Epidermal melanocyte (primary cell): Measurements from ENCODE around the gene KRTAP9-2.
"Not testable (repeated sequence)": the region's sequence is repeated elsewhere in the genome, so short reads cannot be mapped to it uniquely, and the experiment has no call there.

Experiments
- DNase-seq: peaks from one replicate; pipeline ENCODE4 v3.0.0; 2011; ENCODE audit warnings: low spot score; ENCODE audit not compliant: insufficient read length

The KRTAP9-2 gene

DNA sequence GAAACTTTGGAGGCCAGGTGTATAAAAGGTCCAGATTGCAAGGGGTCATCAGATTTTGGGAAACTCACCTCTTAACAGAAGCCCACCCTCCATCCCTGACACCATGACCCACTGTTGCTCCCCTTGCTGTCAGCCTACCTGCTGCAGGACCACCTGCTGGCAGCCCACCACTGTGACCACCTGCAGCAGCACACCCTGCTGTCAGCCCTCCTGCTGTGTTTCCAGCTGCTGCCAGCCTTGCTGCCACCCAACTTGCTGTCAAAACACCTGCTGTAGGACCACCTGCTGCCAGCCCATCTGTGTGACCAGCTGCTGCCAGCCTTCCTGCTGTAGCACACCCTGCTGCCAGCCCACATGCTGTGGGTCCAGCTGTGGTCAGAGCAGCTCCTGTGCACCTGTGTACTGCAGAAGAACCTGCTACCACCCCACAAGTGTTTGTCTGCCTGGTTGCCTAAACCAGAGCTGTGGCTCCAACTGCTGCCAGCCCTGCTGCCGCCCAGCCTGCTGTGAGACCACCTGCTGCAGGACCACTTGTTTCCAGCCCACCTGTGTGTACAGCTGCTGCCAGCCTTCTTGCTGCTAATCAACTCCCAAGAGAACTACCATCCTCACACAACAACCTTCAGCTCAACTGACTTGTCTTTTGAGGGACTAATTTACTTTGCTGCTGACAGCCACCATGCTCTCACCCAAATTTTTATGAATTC is 6.1 kb downstream of the KRTAP9-2 start, which contains the start of gene KRTAP9-3:
Gene KRTAP9-3 (plus strand): TSS at position 51 of the 707 bp plus-strand sequence. CDS start 53 bp downstream, at position 104.
- not testable (repeated sequence) for DNase-seq

DNA sequence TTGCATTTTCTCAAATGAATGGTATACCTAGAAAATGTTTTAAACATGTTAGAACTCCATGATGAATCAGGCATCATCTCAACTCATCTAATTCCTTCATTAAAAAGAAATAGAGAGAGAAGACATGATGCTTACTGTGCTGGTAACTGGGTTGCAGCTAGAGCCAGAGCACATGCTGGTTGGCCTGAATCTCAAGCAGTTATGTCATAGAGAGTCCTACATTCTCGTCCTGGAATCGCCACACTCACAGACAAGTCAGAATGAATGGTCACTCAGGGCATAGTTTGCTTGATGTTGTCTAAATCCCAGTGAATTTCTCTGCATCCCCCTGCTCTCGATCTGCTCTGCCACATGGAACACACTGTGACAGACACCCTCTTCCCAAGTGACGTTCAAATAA is 10.7 kb downstream of the KRTAP9-2 start:
- DNase-seq = not testable (repeated sequence)

DNA sequence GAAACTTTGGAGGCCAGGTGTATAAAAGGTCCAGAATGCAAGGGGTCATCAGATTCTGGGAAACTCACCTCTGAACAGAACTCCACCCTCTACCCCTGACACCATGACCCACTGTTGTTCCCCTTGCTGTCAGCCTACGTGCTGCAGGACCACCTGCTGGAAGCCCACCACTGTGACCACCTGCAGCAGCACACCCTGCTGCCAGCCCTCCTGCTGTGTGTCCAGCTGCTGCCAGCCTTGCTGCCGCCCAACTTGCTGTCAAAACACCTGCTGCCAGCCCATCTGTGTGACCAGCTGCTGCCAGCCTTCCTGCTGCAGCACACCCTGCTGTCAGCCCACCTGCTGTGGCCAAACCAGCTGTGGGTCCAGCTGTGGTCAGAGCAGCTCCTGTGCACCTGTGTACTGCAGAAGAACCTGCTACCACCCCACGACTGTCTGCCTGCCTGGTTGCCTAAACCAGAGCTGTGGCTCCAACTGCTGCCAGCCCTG is 11.5 kb downstream of the KRTAP9-2 start, which contains the start of gene KRTAP9-8:
Gene KRTAP9-8 (plus strand): TSS at position 51 of the 489 bp plus-strand sequence. CDS start 53 bp downstream, at position 104.
- DNase-seq = not testable (repeated sequence)

DNA sequence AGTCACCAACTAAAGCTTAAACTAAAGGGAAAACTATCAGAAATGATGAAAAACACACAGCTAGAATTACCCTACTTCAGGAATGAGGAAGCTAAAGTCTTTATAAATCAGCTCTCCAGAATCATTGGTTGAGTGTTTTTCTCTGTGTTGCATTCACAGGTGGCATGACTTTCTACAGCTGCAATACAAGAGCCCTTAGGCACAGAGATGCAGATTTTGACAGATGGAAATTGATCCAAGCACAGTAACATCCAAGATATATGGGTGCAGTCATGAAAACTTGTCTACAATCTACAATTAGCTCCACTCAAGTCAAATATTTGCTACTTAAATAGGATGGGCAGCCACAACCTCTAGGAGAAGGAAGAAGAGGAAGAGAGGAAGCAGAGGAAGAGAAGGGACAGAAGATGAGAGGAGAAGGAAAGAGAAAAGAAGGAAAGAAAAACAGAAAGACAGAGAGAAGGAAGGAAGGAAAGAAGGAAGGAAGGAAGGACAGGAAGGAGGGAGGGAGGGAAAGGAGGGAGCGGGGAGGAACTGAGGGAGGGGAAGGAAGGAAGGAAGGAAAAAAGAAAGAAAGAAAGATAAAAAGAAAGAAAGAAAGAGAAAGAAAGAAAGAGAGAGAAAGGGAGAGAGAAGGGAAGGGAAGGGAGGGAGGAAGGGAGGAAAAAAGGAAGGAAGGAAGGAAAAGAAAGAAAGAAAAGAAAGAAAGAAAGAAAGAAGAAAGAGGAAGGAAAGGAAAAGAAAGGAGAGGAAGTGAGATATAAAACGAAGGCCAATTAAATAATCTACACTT is 20.7 kb downstream of the KRTAP9-2 start:
- not testable (repeated sequence) for DNase-seq

DNA sequence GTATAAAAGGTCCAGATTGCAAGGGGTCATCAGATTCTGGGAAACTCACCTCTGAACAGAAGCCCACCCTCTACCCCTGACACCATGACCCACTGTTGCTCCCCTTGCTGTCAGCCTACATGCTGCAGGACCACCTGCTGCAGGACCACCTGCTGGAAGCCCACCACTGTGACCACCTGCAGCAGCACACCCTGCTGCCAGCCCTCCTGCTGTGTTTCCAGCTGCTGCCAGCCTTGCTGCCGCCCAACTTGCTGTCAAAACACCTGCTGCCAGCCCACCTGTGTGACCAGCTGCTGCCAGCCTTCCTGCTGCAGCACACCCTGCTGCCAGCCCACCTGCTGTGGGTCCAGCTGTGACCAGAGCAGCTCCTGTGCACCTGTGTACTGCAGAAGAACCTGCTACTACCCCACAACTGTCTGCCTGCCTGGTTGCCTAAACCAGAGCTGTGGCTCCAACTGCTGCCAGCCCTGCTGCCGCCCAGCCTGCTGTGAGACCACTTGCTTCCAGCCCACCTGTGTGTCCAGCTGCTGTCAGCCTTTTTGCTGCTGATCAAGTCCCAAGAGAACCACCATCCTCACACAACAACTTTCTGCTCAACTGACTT is 23.3 kb downstream of the KRTAP9-2 start, which contains the start of gene KRTAP9-4:
Gene KRTAP9-4 (plus strand): TSS at position 51 of the 604 bp plus-strand sequence. CDS start 34 bp downstream, at position 85.
- not testable (repeated sequence) for DNase-seq

DNA sequence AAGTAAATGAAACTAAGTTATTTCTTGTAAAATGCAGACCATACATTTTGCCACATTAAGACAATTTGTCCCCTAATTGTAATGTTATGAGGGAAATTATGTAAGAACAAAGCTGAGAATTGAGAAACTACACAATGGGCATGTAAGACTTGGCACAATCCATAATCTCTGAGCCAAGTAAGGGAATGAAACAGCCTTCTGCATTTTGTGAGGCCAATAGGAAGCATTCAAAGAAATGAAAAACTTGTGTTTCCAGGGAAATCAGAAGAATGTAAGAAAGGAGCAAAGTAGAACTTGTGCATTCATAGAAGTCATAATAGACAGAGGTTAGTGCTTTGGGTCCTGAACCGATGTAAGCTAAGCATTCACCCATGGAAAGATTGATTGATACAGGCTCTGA is 24.8 kb downstream of the KRTAP9-2 start:
- no peak for DNase-seq

DNA sequence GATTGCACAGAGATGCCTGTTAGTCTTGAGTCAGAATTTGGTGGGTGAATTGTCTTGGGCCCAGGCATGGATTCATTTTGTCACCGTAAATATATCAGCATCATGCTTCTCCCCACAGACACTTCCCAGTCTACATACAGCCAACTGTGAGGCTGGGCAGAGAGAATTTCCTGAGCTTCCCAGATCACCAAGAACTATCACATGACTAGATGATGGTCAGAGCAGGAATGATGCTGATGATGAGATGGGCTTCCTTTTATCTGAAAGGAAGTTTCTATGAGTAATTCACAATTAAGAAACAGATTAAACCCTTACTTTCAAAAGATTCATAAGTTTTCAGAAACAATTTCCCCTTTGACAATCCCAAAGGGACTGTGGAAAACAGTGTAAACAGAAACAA is 28.4 kb downstream of the KRTAP9-2 start:
- no peak for DNase-seq

DNA sequence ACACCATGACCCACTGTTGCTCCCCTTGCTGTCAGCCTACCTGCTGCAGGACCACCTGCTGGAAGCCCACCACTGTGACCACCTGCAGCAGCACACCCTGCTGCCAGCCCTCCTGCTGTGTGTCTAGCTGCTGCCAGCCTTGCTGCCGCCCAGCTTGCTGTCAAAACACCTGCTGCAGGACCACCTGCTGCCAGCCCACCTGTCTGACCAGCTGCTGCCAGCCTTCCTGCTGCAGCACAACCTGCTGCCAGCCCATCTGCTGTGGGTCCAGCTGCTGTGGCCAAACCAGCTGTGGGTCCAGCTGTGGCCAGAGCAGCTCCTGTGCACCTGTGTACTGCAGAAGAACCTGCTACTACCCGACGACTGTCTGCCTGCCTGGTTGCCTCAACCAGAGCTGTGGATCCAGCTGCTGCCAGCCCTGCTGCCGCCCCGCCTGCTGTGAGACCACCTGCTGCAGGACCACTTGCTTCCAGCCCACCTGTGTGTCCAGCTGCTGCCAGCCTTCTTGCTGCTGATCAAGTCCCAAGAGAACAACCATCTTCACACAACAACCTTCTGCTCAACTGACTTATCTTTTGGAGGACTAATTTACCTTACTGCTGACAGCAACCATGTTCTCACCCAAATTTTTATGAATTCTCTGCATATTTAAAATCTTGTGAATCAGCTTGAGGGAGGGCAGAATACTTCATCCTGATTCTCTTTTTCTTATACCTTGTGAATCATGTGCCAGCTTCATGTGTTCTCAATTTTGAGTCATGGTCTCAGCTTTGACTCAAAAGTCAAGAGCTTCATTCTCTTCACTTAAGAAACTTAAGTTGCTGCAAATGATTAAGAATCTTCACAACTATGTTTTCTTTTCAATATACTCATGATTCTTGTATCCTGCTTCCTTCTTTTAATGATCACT is 29.2 kb downstream of the KRTAP9-2 start, which contains the start of gene KRTAP9-9:
Gene KRTAP9-9 (plus strand): TSS at position 4 of the 910 bp plus-strand sequence.
- not testable (repeated sequence) for DNase-seq

DNA sequence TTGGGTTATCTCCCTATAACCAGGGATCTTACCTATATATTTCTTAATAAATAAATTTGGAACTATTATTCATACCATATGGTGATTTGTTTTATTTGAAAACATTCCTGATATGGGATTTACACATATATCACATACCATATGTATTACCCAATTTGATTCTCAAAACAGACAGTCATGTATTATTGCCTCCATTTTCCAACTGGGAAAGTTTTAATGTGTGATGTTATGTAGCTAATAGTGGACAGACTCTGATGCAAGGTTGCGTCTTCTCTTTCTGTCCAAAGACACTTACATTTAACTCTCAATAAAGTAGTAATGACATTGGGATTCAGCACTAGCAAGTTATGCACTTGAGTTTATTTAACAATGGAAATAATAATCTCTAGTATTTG is 29.8 kb downstream of the KRTAP9-2 start:
- DNase-seq = no peak

DNA sequence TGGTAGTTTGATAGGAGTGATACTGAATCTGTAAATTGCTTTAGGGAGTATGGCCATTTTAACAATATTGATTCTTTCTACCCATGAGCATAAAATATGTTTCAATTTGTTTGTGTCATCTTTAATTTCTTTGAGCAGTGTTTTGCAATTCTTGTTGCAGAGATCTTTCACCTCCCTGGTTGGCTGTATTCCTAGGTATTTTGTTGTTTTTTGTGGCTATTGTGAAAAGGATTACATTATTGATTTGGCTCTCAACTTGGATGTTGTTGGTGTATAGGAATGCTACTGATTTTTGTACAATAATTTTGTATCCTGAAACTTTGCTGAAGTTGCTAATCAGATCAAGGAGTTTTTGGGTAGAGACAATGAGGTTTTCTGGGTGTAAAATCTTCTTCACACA is 32.0 kb downstream of the KRTAP9-2 start:
- no peak for DNase-seq

DNA sequence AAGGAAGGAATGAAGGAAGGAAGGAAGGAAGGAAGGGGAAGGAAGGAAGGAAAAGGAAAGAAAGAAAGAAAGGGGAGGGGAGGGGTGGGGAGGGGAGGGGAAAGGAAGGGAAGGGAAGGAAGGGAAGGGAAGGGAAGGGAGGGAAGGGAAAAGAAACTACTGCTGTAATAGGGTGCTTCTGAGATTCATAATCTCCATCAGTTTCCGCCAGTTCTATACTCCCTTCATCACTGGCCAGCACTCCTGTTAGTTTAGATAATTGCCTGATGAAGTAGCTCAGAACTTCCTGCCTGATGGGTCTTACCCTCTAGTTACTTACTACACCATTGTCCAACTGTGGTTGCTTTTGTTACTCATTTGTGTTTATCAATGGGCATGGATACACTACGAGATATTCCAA is 36.8 kb downstream of the KRTAP9-2 start:
- DNase-seq = no peak

DNA sequence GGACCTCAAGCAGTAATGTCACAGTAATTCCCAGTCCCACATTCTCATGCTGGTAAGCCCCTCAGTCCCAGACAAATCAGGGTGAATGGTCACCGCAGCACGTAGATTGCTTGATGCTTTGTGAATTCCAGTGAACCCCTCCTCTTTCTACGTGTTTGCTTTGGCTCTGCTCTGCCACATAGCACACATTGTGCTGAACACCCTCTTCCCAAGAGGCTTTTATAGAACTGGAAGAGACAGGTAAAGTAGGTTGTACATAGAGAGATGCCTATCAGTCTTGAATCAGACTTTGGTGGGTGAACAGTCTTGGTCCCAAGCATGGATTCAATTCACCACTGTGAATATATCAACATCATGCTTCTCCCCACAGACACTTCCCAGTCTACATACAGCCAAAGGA is 38.2 kb downstream of the KRTAP9-2 start:
- no peak for DNase-seq

DNA sequence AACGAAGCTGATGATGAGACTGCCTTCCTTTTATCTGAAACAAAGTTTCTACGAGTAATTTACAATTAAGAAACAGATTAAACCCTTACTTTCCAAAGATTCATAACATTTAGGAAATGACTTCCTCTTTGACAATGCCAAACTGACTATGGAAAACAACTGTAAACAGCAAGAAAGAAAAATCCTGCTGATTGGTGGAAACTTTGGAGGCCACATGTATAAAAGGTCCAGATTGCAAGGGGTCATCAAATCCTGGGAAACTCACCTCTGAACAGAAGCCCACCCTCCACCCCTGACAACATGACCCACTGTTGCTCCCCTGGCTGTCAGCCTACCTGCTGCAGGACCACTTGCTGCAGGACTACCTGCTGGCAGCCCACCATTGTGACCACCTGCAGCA is 38.6 kb downstream of the KRTAP9-2 start, which contains the start of gene KRTAP9-6:
Gene KRTAP9-6 (plus strand): TSS at position 301 of the 400 bp plus-strand sequence. CDS start 0 bp downstream, at position 301.
- DNase-seq = no peak

DNA sequence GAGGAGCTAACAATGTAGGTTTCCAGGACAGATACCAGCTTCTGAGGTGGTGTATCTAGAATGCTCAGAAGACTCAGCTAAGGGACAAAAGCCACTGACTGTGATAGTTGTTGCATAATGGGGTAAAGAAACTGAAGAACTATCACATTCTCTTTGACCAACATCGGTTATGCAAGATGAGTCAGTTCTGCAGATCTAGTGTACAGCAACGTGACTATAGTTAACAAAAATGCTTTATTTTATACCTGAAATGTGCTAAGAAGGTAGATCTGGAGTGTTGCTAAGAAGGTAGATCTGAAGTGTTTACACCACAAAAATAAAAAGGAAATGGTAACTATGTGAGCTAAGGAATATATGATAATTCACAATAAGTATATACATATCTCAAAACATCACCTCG is 41.3 kb downstream of the KRTAP9-2 start:
- DNase-seq = no peak

DNA sequence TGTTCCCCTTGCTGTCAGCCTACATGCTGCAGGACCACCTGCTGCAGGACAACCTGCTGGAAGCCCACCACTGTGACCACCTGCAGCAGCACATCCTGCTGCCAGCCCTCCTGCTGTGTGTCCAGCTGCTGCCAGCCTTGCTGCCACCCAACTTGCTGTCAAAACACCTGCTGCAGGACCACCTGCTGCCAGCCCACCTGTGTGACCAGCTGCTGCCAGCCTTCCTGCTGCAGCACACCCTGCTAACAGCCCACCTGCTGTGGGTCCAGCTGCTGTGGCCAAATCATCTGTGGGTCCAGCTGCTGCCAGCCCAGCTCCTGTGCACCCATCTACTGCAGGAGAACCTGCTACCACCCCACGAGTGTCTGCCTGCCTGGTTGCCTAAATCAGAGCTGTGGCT is 44.9 kb downstream of the KRTAP9-2 start:
- not testable (repeated sequence) for DNase-seq

DNA sequence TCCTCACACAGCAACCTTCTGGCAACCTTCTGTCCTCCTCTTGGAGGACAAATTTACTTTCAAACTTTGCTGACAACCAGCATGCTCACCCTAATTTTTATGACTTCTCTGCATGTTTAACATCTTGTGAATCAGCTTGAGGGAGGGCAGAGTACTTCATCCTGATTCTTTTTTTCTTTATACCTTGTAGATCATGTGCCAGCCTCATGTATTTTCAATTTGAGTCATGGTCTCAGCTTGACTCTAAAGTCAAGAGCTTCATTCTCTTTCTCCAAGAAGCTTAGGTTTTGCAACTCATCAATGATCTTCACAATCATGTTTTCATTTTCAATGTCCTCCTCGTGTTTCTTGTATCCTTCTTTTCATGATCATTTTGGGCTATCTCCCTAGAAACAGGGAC is 45.4 kb downstream of the KRTAP9-2 start:
- no peak for DNase-seq

DNA sequence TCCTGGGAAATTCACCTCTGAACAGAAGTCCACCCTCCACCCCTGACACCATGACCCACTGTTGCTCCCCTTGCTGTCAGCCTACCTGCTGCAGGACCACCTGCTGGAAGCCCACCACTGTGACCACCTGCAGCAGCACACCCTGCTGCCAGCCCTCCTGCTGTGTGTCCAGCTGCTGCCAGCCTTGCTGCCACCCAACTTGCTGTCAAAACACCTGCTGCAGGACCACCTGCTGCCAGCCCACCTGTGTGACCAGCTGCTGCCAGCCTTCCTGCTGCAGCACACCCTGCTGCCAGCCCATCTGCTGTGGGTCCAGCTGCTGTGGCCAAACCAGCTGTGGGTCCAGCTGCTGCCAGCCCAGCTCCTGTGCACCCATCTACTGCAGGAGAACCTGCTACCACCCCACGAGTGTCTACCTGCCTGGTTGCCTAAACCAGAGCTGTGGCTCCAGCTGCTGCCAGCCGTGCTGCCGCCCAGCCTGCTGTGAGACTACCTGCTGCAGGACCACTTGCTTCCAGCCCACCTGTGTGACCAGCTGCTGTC is 49.3 kb downstream of the KRTAP9-2 start, which contains the start of gene KRTAP9-7:
Gene KRTAP9-7 (plus strand): TSS at position 51 of the 543 bp plus-strand sequence. CDS start 0 bp downstream, at position 51.
- DNase-seq = not testable (repeated sequence)
